SU-DHL-6 (cell line): ENCODE measurements around the gene TMEM131.
"Not testable (repeated sequence)": the region's sequence is repeated elsewhere in the genome, so short reads cannot be mapped to it uniquely, and the experiment has no call there.

Source experiments
- H2AFZ ChIP-seq: fragments of 200-600 bp; sonication (generic); 2 replicates; pipeline ENCODE4 v1.6.1; 2014; ENCODE audit warnings: low read depth, mild to moderate bottlenecking, moderate library complexity, mixed read lengths, antibody characterized with exemption, low read length; ENCODE audit not compliant: severe bottlenecking
- H3F3A ChIP-seq: fragments of 200-600 bp; shearing (Covaris generic); 2 replicates; pipeline ENCODE4 v1.6.0; 2016; ENCODE audit warnings: antibody characterized with exemption, mild to moderate bottlenecking; ENCODE audit not compliant: insufficient read depth
- H3K27ac ChIP-seq: fragments of 200-600 bp; sonication (generic); 2 replicates; pipeline ENCODE4 v1.5.1; 2016; ENCODE audit warnings: low read depth, mild to moderate bottlenecking, low read length, moderate library complexity, mixed read lengths
- H3K27me3 ChIP-seq: fragments of 200-600 bp; sonication (generic), shearing (Covaris generic); 2 replicates; pipeline ENCODE4 v1.6.0; 2014; ENCODE audit warnings: mild to moderate bottlenecking, low read length
- H3K36me3 ChIP-seq: fragments of 200-600 bp; sonication (generic); 2 replicates; pipeline ENCODE4 v1.6.1; 2014; ENCODE audit warnings: mild to moderate bottlenecking, low read length, mixed read lengths
- H3K4me2 ChIP-seq: fragments of 300-600, 200-600 bp; shearing (Covaris generic), sonication (generic); 2 replicates; pipeline ENCODE4 v1.6.0; 2014; ENCODE audit warnings: low read length, low read depth, mild to moderate bottlenecking; ENCODE audit not compliant: poor library complexity, severe bottlenecking
- H3K4me3 ChIP-seq: fragments of 200-600 bp; sonication (generic); 2 replicates; pipeline ENCODE4 v1.5.1; 2014; ENCODE audit warnings: antibody characterized with exemption, low read length, mild to moderate bottlenecking, mixed read lengths; ENCODE audit not compliant: insufficient read depth, poor library complexity, severe bottlenecking
- H3K79me2 ChIP-seq: fragments of 200-600 bp; sonication (generic); 2 replicates; pipeline ENCODE4 v1.6.1; 2014; ENCODE audit warnings: mild to moderate bottlenecking, low read length, moderate library complexity; ENCODE audit not compliant: insufficient read depth
- H3K9ac ChIP-seq: fragments of 200-600 bp; sonication (generic); 2 replicates; pipeline ENCODE4 v1.7.0; 2014; ENCODE audit warnings: mild to moderate bottlenecking, low read length
- H3K9me2 ChIP-seq: fragments of 200-600 bp; sonication (generic); replicated peaks from 2 replicates; pipeline ENCODE4 v1.6.1; 2014; ENCODE audit warnings: low read length; ENCODE audit not compliant: insufficient read depth
- H3K9me3 ChIP-seq: fragments of 200-600 bp; sonication (generic); 2 replicates; pipeline ENCODE4 v1.6.1; 2014; ENCODE audit warnings: low read length, mixed read lengths; ENCODE audit not compliant: insufficient read depth
- H4K20me1 ChIP-seq: fragments of 200-600 bp; sonication (generic); 2 replicates; pipeline ENCODE4 v1.6.1; 2014; ENCODE audit warnings: low read depth, mild to moderate bottlenecking, antibody characterized with exemption, low read length, moderate library complexity, mixed read lengths
- CTCF ChIP-seq: fragments of 200-600 bp; sonication (generic); IDR thresholded peaks from one replicate; pipeline ENCODE4 v1.5.1; 2017; ENCODE audit warnings: antibody characterized with exemption, mild to moderate bottlenecking, low read length, moderate library complexity; ENCODE audit not compliant: insufficient read depth, poor library complexity, severe bottlenecking
- EZH2phosphoT487 ChIP-seq: fragments of 200-600 bp; sonication (generic), shearing (Covaris generic); conservative IDR thresholded peaks from 2 replicates; pipeline ENCODE4 v1.6.1; 2018; ENCODE audit warnings: mild to moderate bottlenecking, antibody characterized with exemption, low read length, moderate library complexity, mixed read lengths

TMEM131 gene

GRCh38 chr2:97851172-97851571 lies 144.6 kb downstream of the TMEM131 start:
- Histone ChIP-seq H3K27me3 (no peaks in the 10 kb centered on the region), H3F3A (no peaks in the 10 kb centered on the region; the same call in 1 of the 2 replicates), H3K9me2 (no peaks in the 10 kb centered on the region), H3K27ac (no peak overlapping the region), H3K4me2 (no peak overlapping the region), H3K79me2 (no peaks in the 10 kb centered on the region), H3K9me3 (no peaks in the 10 kb centered on the region), H3K4me3 (no peak overlapping the region), H3K36me3 (no peaks in the 10 kb centered on the region), H2AFZ (no peak overlapping the region), H3K9ac (no peak overlapping the region), H4K20me1 (no peaks in the 10 kb centered on the region)
- TF ChIP-seq EZH2phosphoT487 (no peak), CTCF (no peak)

GRCh38 chr2:97849881-97850528 lies 145.7 kb downstream of the TMEM131 start:
- Histone ChIP-seq H4K20me1 (no peaks in the 10 kb centered on the region), H3K4me2 (no peak overlapping the region), H3K9ac (no peak overlapping the region), H3K79me2 (no peaks in the 10 kb centered on the region), H3K9me3 (no peaks in the 10 kb centered on the region), H3F3A (no peaks in the 10 kb centered on the region; the same call in 1 of the 2 replicates), H3K4me3 (no peak overlapping the region), H3K9me2 (no peaks in the 10 kb centered on the region), H3K27ac (no peak overlapping the region), H3K27me3 (no peaks in the 10 kb centered on the region), H2AFZ (no peak overlapping the region), H3K36me3 (no peaks in the 10 kb centered on the region)
- TF ChIP-seq CTCF (no peak), EZH2phosphoT487 (no peak)

GRCh38 chr2:97848306-97848705 lies 147.4 kb downstream of the TMEM131 start:
- Histone ChIP-seq H3K79me2 (no peaks in the 10 kb centered on the region), H3K9me3 (no peaks in the 10 kb centered on the region), H3K36me3 (no peaks in the 10 kb centered on the region), H3K9ac (no peak overlapping the region), H4K20me1 (no peaks in the 10 kb centered on the region), H3F3A (no peaks in the 10 kb centered on the region; the same call in 1 of the 2 replicates), H3K27me3 (no peaks in the 10 kb centered on the region), H3K4me3 (no peak overlapping the region), H2AFZ (no peak overlapping the region), H3K4me2 (no peak overlapping the region), H3K9me2 (no peaks in the 10 kb centered on the region), H3K27ac (no peak overlapping the region)
- TF ChIP-seq EZH2phosphoT487: no peak
- TF ChIP-seq CTCF: no peak

- H3K4me2 ChIP-seq, H2AFZ ChIP-seq, H4K20me1 ChIP-seq, H3K27ac ChIP-seq, H3K4me3 ChIP-seq, H3K9me2 ChIP-seq, H3K9me3 ChIP-seq, H3K27me3 ChIP-seq, H3K9ac ChIP-seq, H3F3A ChIP-seq, H3K79me2 ChIP-seq, H3K36me3 ChIP-seq: not testable (repeated sequence)
These were observed 149.0 kb downstream of the TMEM131 start for GRCh38 chr2:97846716-97847115.
